Inflammatory macrophage (primary cell): ENCODE measurements around the gene PRSS2.
A peak's percentile ranks its signal among the peaks of the same experiment; 100 is the strongest.

ENCODE experiments used
- DNase-seq, 2 donors: peaks; one replicate each; pipeline ENCODE4 v3.0.0-alpha.2; 2020 to 2022

PRSS2 gene

GRCh38 chr7:142803901-142804300 lies 33.1 kb downstream of the PRSS2 start:
- no peak for DNase-seq

DNA sequence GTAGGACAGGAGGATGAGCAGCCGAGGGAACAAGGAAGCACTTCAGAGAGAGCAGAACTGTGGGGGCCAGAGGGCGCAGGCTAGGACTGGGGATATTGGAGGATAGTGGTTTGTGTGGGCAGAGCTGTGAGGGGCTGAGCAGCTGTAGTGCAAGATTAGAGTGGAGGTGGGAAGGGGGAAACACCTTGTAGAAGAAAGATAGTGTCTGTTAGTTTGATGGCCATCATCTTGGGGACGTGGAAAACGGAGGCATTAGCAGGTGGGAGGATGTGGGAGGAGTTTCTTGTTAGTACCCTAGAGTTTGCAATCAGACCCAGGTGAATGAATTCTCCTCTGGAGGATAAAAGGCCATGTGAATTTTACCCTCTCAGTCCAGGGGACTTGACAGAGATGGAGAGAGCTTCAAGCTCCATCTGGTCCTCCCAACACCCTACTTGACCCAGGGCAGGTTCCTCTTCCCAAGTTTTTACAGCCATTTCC lies 34.0 kb downstream of the PRSS2 start:
- DNase-seq, result no peak

- no peak for DNase-seq
Observed at GRCh38 chr7:142805350-142806021, 34.7 kb downstream of the PRSS2 start.

DNA sequence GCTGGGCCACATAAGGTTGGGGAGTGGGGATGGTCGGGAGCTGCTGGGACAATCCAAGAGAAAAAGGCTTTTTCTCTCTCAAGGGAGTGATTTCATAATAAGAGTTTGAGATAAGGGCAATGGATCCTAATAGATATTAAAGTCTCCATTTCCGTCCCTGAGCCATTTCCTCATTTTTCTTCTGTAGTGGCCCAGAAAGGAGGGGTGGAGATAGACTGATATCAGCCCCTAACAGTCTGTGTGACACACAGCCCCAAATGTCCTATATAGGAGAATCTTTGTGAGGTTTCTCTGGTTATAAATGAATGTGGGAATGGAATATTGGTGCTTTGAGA lies 35.2 kb downstream of the PRSS2 start:
- DNase-seq, result no peak

DNA sequence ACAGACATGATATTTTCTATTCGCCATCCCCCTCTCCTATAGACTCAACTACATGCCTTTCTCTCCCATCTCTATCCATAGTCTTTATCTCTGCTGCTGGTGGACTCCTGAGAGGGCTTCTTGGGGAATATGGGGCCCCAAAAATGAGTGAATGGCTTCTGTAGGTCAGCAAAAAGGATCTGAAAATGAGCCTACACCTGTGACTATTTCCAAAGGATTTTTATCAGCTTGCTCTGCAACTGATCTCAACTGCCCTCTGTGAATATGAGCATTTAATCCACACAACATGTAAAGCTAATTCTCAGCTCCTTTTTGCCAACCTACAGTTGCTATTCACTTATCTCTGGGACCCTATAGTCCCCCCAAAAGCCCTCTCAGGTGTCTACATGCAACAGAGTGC lies 36.2 kb downstream of the PRSS2 start:
- DNase-seq, result no peak

GRCh38 chr7:142807855-142808460 lies 37.2 kb downstream of the PRSS2 start:
- no peak for DNase-seq

DNA sequence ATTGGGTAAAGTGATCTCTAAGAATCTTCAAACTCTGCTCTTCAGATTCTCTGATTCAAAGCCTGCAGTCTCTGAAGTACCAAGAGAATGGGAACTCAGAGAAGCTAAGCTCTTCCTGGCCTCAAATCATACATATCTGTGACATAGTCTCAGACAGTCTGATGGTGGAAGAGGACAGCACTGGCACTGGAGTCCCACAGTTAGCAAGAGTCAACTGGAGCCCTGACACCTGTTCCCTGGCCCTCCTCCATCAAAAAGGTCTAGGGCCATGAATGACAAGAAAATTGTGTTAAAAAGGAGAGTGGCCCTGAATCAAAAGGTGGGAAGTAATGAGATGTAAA lies 37.7 kb downstream of the PRSS2 start:
- no peak for DNase-seq

DNA sequence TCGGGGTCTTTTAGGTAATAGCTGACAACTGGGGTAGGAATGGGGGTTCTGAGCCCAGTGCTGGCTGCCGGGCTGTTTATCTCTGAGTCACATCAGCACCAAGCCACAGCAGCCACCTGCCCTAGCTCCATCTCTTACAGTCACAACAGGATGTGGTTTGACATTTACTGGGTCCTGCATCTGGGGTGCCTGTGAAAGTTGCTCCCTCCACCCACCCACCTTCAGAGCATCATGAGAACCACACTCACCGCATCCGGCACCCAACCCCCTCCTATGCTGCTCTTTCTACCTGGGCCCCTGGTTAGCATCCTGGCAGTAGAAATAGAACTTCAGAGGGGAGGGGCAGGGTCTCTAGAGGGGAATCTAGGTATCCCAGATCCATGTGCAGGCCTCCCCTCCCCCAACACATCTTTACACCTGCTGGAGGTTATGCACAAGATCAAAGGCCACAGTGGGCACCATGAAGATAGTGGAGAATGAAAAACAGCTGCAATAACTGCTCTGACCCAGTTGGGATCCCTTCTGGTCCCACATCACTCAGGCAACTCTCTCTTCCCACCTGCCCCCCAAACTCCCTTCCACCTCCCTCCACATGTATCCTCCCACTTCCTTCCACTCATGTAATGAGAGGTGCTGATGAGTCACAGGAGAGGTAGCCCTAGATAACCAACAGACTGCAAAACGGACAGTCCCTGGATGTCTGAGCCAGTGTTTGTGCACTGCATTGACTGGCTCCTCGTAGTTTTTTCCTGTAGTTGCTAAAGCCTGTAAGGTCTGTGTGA lies 38.2 kb downstream of the PRSS2 start:
- DNase-seq, result no peak

GRCh38 chr7:142809671-142810070 lies 38.9 kb downstream of the PRSS2 start:
- DNase-seq, result no peak

GRCh38 chr7:142811154-142811737 lies 40.5 kb downstream of the PRSS2 start:
- DNase-seq, result peak; percentile 50 to 60

DNA sequence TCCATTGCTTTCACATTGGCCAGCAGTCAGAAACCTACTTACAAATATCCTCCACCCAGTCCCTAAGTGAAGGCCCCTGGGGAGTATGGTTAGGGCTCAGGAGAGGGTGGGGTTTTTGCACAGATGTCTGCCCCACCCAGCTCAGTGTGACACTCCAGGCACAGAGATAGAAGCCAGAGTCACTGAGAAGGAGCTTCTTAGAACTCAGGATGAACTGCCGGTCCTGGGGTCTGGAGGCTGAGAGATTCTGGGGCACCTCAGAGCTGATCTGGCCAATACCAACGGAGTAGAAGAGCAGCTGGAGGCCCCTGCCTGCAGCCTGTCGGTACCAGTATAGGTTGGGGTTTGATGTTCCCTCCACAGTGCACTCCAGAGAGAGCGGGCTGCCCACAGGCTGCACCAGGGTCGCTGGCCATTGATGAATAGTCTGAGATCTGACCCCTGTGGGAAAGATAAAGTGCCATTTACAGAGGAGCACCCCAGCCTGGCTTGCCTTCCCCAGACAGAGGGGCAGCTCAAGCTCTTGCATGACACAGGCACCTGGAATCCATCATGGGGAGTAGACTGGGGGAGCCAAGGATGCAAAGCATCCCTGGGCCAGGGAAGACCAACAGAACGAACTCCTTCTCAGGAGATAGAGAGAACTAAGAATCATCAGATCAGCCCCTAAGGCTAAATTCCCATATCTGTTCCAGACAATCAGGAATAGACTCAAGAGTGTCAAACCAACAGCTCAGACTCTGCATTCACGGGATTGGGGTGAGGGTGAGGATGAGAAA lies 41.9 kb downstream of the PRSS2 start:
- no peak for DNase-seq

GRCh38 chr7:142813226-142813625 lies 42.5 kb downstream of the PRSS2 start:
- no peak for DNase-seq

DNA sequence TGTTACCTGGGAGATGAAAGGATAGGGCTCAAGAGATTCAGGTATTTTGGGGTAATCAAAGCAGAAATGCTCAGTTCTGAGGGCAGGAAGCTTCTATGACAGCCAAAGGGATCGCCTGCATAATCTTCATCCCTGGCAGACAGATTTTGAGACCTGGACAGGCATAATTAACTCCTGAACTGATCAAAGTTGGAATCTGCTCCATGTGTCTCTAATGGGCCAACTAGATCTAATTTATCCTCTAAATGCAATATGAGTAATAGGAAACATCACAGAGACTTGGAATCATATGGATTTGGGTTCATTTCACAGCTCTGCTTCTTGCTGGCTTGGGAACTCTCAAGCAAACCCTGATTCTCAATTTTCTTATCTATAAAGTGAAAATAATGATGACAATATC lies 42.9 kb downstream of the PRSS2 start:
- DNase-seq, result no peak

DNA sequence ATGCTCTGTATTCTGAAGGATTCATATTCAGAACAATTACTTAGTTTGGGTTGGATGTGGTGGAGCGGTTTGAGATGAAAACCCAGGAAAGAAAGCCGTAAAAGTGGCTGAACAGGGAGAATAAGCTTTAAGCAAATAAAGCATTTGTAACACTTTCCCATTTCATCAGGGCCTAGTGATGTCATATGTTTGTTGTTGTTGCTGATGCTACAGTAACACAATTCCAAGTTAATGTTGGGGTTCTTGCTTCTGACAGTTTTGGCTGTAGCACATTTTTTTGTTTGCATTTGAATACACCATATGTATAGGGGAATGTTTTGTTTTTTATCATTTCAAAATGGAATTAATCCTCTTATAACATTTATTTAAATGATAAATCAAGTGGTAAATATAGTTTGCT lies 43.7 kb downstream of the PRSS2 start:
- DNase-seq, result no peak

DNA sequence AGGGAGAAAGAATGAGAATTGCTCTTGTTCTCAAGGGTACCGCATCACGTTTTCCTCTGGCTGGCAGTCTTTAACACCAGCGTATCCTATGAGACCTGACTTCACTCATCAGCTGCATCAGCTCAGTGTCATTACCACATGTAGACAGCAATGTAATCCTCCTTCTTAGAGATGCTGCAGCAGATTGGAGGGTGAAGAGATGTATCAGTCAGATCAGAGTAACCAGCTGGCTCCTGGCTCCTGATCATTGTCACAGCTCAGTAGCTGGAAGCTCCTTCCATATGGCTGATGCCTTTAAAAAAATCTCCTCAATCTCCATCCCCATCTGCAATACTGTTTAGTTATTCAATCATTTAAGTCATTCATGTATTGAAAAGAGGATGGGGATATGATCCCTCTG lies 44.4 kb downstream of the PRSS2 start:
- DNase-seq, result no peak

DNA sequence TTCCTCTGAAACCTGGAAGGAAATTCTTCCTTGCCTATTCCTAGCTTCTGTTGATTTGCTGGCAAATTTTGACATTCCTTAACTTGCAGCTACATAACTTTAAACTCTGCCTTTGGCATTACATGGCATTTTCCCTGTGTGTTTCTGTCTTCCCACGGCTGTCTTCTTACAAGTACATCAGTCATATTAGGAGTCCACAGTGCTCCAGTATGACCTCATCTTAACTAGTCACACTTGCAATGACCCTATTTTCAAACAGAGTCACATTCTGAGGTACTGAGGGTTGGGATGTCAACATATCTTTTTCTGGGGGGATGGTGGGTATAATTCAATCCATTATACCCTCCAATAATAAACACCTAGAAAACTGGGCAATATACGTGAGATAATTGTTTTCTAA lies 46.7 kb downstream of the PRSS2 start:
- no peak for DNase-seq

DNA sequence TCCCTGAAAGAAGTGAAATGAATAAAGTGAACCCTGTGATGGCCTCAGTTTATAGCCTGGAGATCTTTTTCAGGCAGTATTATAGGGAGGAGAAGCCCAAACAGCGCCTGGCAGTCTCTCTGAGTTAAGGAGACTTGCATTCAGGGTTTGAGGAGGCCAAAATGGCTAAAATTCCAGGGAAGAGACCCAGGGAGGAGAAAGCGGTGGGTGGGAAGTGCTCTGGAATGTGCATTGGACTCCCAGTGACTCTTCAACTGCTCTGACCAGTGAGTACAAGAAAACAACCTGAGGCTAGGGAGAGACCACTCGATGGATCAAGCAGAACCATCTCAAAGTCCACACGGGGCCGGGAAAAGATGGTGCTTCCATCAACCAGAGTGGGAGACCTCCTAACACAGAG lies 48.8 kb downstream of the PRSS2 start:
- no peak for DNase-seq

- DNase-seq, result no peak
Observed at GRCh38 chr7:142822714-142823113, 51.9 kb downstream of the PRSS2 start.
